Pulmonary artery endothelial cell (primary cell): ENCODE results near the gene TMEM52B. TPM values are rescaled to one million over a fixed set of nuclear protein-coding genes. Genes with fewer than 3 reads are reported as not detected.
A peak's percentile ranks its signal among the peaks of the same experiment; 100 is the strongest.

Source experiments
- DNase-seq: peaks from one replicate; pipeline ENCODE4 v3.0.0-alpha.2; 2011; ENCODE audit warnings: low read depth, low spot score
- total RNA-seq: library from RNA; depleted of rRNA; stranded (reverse); fragments of >200 nt; gene quantifications from 2 replicates; pipeline ENCODE4 v1.2.3, GENCODE V29; 2014

TMEM52B gene
- not detected in 2 replicates for total RNA-seq

DNA sequence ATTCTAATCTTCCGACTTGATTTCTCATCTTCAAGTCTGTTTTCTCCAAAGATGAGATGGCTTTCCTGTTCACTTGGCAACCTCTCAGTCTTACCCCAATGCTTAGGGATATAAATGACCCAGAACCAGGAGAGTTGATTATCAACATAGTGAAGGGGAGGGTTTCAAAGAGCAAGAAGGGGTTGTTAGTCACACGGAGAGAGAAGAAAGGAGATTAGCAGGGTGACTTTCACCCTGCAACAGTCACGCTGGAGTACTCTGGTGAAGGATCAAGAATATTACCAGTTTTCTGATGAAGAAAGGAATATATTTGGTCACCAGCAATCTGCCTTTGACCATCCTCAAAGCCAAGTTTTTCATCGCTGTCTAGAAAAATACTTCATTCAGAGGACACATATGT, at the start of gene TMEM52B:
TMEM52B (plus strand) TSS at position 212 of the 400 bp plus-strand sequence. CDS start 543 bp downstream, outside the sequence.
- no peak for DNase-seq

- no peak for DNase-seq
Observed at GRCh38 chr12:10130042-10130441, 48.8 kb upstream of the TMEM52B start, which contains the start of gene CLEC7A. CLEC7A (minus strand) TSS chr12:10130199; CDS start chr12:10130082, 117 bp downstream.

DNA sequence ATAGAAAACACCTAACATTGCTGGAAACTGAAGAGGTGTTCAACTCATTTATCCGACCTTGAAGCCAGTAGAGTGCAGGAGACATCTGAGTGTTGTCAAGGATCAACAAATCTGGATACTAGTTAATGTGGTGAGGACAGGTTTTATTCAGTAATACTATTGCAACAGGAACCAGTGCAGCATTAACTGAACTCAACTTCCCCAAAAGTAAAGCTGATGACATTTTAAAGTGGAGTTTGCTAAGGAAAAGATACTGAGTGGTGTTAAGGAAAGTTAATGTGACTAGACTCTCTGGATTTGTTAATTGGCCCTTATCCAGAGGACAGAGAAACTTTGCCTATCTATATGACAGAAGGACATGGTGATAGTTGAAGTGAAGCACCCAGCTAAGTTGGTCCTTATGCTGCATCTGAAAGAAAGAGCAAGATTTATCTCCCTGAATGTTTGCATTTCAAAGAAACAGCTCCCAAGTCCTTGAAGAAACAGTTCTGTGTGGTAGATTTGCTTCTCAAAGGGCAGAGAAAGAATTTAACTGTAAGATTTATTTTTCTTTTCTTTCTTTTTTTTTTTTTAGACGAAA, 47.6 kb upstream of the TMEM52B start:
- no peak for DNase-seq

DNA sequence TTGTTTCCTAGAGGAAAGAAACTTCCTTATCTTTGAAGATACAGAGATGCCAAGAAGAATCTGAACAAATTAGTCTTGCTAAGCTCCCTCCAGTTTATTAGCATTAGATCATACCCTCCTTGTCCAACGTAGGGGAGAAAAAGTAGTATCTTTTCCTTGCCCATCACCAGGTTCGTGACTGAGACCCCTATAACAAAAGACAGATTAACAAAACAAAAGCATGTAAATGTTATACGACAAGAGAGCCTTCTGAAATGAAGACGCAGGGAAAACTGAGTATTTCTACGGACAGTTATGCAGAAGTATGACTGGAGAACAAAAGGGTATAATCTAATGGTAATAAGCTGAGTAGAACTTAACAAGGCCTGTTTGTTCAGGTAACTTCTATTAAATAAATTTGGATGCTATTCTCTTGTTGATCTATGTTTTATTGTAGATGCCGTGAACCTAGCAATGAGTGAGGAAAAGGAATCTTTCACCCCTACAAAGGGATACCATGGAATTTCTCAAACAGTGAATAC, 45.9 kb upstream of the TMEM52B start:
- DNase-seq: no peak

DNA sequence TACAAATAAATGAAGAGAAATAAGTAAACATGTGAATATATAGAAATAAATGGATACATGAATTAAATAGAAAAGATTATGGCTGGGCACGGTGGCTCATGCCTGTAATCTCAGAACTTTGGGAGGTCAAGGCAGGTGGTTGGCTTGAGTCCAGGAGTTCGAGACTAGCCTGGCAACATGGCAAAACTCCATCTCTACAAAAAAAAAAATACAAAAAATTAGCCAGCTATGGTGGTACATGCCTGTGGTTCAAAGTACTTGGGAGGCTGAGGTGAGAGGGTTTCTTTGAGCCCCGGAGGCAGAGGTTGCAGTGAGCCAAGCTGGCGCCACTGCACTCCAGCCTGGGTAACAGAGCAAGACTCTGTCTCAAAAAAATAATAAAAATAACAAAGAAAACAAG, 43.7 kb upstream of the TMEM52B start:
- DNase-seq: no peak

- DNase-seq: no peak
Observed at GRCh38 chr12:10136637-10137205, 42.1 kb upstream of the TMEM52B start.

DNA sequence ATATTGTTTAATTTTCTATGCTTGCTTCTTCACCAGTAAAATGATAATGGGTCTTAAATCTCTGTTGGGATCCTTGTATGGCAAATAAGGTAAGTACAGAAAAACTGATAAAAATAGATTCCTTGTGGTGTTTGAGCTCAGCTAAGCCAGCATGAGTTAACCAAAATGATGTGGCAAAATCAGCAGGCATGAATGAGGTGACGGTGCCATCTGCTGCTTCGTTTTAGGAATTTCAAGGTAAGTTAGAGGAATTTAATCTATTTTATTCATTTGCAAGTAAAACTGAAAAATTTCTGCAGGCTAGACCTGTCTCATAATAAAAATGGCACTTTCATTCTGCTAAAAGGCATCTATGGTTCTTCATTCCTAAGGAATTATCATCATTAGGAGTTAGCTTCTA, 38.8 kb upstream of the TMEM52B start:
- peak; percentile 57 for DNase-seq

- no peak for DNase-seq
Observed at GRCh38 chr12:10142976-10143589, 35.7 kb upstream of the TMEM52B start.

DNA sequence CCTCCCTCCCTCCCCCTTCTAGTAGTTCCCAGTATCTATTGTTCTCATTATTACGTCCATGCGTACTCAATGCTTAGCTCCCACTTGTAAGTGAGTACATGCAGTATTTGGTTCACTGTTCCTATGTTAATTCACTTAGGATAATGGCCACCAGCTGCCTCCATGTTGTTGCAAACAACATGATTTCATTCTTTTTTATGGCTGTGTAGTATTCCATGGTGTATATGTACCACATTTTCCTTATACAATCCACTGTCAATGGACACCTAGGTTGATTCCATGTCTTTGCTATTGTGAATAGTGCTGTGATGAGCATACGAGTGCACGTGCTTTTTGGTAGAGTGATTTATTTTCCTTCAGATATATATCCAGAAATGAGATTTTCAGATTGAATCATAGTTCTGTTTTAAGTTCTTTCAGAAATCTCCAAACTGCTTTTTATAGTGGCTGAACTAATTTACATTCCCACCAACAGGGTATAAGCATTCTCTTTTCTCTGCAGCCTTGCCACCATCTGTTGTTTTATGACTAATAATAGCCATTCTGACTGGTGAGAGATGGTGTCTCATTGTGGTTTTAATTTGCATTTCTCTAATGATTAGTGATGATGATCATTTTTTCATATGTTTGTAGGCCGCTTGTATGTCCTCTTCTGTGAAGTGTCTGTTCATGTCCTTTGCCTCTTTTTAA, 31.0 kb upstream of the TMEM52B start:
- no peak for DNase-seq

- DNase-seq: no peak
Observed at GRCh38 chr12:10151621-10152020, 27.2 kb upstream of the TMEM52B start.

GRCh38 chr12:10153271-10154144, 25.3 kb upstream of the TMEM52B start:
- peak; percentile 22 for DNase-seq

DNA sequence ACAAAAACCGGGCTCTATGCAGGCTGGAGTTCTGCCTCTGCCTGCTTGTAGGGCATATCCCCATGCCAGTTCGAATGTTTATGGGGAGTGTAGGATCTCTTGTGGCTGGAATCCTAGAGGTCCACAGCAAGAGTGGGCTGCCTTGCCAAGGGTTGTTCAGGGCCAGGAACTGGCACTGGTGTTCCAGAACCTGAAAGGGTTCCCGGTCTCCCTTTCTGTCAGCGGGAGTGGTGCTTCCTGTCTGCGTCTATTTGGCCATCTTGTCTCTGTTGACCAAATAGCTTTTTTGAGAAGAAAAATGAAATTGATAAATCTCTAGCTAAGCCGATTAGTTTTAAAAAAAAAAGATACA, 24.7 kb upstream of the TMEM52B start:
- DNase-seq: no peak

- DNase-seq: no peak
Observed at GRCh38 chr12:10155966-10156365, 22.9 kb upstream of the TMEM52B start.

- DNase-seq: no peak
Observed at GRCh38 chr12:10158406-10158805, 20.4 kb upstream of the TMEM52B start.

- no peak for DNase-seq
Observed at GRCh38 chr12:10159280-10159679, 19.6 kb upstream of the TMEM52B start.

DNA sequence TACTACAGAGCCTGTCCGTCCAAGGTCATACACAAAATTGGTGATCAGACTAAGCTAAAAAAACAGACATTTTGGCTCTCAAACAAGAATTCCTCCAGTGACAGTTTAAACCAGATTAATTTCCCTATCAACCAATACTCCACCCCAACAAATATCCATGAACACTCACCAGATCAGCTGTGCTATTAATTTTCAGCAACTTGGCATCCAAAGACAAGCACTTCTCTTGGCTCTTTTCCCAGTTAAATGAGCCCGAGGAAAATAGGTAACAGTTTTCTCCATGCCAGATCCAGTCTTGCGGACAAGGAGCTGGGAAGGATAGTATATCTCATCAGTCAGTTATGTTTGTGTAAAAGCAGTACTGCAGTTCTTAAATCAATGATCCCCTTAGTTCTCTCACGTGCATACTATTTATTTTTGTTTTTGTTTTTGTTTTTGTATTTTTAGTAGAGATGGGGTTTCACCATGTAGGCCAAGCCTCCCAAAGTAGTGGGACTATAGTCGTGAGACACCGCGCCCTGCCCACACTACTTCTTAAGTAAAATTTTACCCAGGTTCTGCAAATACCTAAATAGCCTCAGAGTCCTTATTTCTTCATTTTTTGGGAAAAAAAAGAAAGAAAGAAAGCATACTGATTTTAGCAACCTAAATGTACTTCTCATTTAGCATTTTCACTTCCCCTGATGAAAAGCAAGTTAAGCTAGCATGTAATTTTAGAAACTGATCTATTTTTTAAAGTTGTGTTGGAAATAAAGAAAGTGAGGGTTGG, 18.0 kb upstream of the TMEM52B start:
- no peak for DNase-seq

GRCh38 chr12:10163084-10163483, 15.7 kb upstream of the TMEM52B start:
- DNase-seq: no peak

- no peak for DNase-seq
Observed at GRCh38 chr12:10165421-10165820, 13.4 kb upstream of the TMEM52B start.

DNA sequence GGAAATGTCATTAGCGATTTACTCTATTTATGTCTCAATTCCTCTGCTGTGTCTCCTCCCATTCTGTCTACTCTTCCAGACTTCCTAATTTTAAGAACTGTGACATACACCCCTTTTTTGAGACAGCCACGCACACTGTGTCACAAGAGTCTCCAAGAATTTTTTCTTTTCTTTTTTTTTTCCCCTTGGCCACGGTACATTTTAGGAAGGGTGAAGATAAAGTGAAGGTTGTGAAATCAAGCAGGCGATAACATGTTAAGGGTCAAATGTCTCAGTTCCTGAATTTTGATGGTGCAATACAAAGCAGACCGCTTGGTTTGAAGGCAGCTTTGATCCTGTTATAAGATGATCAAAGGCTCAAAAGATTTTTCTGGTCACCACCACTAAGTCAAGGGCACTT, 11.2 kb upstream of the TMEM52B start:
- no peak for DNase-seq

DNA sequence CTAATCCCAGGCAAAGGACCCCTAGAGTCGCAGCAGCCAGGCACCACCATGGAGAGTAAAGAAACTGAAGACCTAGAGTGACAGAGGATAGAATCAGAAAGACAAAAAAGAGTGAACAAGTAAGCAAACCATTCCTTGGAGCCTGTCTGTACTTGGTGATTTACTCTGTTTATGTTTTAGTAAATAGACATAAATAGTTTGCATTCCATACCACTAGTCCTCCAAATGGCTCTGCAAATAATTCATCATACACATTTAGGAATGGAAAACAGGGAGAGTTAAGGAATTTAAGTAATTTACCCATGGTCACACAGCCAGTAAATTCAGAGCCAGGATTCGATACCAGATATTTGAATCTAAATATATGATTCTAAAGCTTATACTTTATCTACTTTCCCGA, 9.7 kb upstream of the TMEM52B start:
- no peak for DNase-seq

DNA sequence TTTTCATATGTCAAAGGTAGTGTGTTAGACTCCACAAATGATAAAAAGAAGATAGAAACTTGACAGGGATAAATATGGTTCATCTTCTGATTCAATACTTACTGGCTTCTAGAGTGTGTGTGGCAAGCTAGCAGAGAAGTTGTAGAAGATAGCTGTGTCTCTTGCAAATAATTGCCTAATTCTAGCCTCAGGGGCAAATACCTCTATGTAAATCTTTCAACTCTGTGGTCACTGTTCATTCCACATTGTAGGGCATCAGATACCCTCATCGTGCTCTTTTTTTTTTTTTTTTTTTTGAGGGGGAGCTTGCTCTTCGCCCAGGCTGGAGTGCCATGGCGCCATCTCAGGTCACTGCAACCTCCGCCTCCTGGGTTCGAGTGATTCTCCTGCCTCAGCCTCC, 8.6 kb upstream of the TMEM52B start:
- DNase-seq: no peak
